ENCODE measurements around the gene IFITM10. TPM values are rescaled to one million over a fixed set of nuclear protein-coding genes. Genes with fewer than 3 reads are reported as not detected.

IFITM10 gene
- polyA plus RNA-seq, 3 donors, result 0.11 to 0.28 (median 0.23) TPM

DNA sequence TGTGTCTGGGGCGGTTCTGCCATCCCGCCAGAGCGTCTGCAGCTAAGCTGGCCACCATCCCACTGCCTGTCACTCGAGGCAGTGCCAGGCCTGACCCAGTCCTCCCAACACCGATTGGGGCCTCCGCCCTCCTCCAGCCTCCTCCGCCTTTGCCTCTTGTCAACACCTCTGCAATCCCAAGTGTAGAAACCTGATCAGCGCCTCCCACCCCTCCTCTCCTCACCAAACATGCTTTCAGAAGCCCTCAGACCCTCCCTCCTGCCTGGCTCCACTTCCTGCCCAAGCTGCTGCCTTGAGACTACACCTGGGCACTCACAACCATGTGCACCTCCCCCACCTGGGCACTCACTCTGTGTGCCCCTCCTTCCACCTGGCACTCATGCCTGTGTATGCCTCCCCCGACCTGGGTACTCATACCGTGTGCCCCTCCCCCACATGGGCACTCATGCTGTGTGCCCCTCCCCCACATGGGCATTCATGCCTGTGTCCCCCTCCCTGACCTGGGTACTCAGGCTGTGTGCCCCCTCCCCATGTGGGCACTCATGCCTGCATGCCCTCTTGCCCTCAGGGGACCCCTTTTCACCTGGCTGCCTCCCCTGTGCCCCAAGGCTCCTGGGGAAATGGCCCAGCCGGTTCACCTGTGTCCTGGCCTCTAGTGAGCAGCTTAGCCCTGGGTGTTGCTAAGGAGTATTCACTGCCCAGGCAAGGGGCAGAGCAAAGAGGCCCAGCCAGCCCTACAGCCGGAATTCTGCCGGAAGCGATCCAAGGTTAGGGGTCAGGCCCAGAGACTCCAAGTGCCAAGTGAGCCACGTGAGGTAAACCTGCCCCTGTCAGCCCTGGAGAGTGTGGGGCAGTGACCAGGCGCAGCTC, 5.5 kb upstream of the IFITM10 start:
- peak in 3 of 11 donors; percentile 34 to 67 (median 45) for DNase-seq (ENCODE audit: extremely low read depth in 1 of 11, low read depth in 9 of 11, low spot score in 4 of 11)

DNA sequence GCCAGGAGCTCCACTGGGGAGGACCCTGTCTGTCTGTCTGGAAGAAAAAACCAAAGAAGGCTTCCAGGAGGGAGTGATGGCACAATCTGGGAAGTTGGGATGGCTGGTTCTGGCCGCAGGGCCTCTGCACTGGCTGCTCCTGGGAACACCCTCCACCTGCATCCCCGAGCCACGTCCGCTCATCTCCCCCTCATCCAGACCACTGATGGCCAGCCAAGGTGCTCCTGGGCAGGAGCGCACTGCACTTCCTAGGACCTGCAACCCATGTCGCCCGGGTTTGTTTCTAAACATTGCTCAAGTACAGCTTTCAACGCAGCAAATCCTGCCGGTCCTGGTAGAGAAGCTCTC, 4.9 kb upstream of the IFITM10 start:
- DNase-seq (ENCODE audit: extremely low read depth in 1 of 11, low read depth in 9 of 11, low spot score in 4 of 11), result no peak

- no peak for DNase-seq (ENCODE audit: extremely low read depth in 1 of 11, low read depth in 9 of 11, low spot score in 4 of 11)
Observed at GRCh38 chr11:1754376-1755150, 4.2 kb upstream of the IFITM10 start.

DNA sequence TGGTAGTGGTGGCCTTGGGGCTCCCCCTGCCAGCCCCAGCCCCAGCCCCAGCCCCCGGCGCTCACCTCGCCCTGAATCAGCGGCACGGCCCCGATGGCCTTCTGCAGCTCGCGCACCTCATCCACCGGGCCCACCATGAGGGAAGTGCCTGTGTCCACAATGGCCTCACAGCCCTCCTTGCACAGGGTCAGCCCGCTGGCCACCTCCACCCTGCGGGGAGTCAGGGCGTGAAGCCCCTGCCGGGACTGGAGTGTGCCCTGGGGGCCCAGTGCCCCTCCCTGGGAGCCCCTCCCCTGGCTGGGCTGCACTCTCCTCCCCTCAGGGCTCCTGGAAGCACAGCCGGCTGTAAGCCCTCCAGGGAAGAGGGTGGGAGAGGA, 3.5 kb upstream of the IFITM10 start:
- DNase-seq (ENCODE audit: extremely low read depth in 1 of 11, low read depth in 9 of 11, low spot score in 4 of 11), result no peak

DNA sequence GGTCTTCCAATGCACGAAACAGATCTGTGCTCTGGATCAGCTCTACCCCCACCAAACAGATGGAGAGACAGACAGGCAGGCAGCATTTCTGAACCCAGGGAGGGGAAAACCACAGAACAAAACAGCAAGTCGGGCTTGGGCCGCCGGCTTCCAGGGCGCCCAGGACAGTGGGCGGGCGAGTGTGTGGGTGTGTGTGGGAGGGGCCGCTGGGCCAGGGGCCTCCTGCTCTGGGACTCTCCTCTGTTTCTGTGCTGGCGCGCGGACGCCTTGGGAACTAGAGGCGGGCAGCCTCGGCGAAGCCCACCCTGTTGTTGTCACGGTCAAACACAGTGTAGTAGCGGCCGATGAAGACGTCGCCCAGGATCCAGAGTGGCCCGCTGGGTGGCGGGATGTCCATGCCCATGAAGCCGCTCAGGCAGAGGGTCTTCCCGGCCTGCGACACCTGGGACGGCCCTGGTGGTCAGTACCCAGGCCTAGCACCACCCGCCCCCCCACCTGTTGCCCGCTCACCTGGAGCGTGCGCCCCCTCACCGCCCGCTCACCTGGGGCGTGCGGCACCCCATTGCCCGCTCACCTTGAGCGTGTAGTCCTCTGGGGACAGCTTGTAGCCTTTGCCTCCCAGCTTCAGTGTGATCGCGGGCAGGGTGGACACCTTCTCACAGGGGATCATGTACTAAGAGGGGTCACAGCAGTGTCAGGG, 3.0 kb upstream of the IFITM10 start:
- DNase-seq (ENCODE audit: extremely low read depth in 1 of 11, low read depth in 9 of 11, low spot score in 4 of 11), result no peak

DNA sequence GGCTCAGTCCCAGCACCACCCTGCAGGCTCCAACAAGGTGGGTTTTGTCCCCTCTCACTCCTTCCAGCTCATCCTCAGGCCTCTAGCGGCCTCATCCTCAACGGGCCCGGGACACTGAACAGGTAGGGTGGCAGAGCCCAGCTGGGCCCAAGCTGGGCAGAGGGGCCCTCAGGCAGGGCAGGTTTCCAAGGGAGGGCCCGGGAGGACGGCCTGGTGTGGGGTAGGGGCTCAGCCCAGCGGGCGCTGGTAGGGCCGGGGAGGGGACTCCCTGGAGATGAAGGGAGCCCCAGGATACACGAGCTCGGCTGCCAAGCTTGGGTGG, 2.5 kb upstream of the IFITM10 start:
- DNase-seq (ENCODE audit: extremely low read depth in 1 of 11, low read depth in 9 of 11, low spot score in 4 of 11), result no peak

- no peak for DNase-seq (ENCODE audit: extremely low read depth in 1 of 11, low read depth in 9 of 11, low spot score in 4 of 11)
Observed at GRCh38 chr11:1751999-1752906, 1.9 kb upstream of the IFITM10 start.

- DNase-seq (ENCODE audit: extremely low read depth in 1 of 11, low read depth in 9 of 11, low spot score in 4 of 11), result no peak
Observed at GRCh38 chr11:1751531-1751921, 1.1 kb upstream of the IFITM10 start.

DNA sequence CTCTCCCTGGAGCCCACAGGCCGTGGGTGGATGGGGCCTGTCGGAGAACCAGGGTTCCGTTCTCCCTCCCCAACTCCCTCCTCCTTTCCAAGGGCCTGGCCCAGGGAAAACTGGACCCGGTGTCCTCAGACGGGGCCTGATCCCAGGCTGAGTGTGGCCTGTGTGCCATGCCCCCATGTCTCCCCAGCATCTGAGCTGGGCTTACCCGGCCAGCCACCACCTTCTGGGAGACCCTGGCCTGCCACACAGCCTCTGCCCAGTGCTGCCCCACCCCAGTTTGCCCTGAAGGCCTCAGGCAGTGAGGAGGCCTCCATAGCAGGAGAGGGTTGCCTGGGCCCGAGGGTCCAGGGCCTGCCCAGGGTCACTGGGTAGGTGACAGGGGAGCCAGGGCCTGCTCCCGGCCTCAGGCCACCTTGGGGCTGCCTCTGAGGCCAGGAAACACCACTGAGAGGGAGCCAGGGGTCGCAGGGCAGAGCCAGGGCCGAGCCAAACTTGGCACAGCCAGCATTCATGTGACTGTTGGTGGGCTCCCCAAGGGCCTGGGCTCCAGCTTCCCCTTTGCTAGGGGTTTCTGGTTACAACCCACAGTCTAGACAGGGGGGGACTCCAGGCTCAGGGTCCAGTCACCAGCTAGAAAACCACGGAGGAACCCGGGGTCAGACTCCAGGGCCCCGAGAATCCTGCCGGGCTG, 590 bp upstream of the IFITM10 start:
- DNase-seq (ENCODE audit: extremely low read depth in 1 of 11, low read depth in 9 of 11, low spot score in 4 of 11), result no peak

- DNase-seq (ENCODE audit: extremely low read depth in 1 of 11, low read depth in 9 of 11, low spot score in 4 of 11), result no peak
Observed at GRCh38 chr11:1749395-1750351, 722 bp downstream of the IFITM10 start.

DNA sequence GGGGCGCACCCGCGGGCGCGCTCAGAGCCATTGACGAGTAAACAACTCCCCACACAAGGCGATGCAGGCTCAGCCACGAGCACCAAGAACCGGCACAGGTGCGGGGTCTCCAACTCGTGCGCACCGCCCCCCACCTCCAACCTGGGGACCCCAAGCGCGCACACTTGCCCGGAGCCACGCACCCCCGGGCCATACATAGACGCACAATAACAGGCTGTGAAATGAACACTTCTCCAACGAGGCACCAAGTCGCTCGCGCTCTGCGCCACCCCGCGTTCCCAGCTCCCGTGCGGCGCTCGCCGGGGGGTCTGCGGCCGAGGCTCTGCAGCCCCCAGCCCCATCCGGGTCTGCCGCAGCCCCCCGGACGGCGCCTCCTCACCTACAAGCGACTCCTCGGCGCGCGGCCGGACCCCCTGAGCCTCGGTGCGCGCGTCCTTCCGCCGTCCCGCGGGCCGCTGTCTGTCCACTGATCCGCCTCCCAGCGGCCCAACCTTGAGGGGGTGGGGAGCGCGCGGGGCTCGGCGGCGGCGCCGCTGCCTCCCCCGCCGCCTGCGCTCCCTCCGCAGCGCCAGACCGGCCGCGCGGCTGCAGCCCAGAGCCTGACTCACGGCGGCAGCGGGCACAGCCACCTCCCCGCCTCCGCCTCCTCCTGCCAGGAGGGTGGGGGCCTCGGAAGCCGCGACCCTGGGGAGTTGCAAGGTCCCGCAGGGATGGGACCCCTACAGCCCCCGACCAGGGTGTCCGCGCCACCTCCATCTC, 1.6 kb downstream of the IFITM10 start:
- DNase-seq (ENCODE audit: extremely low read depth in 1 of 11, low read depth in 9 of 11, low spot score in 4 of 11), result no peak

GRCh38 chr11:1747753-1748635, 2.4 kb downstream of the IFITM10 start:
- DNase-seq (ENCODE audit: extremely low read depth in 1 of 11, low read depth in 9 of 11, low spot score in 4 of 11), result no peak

- DNase-seq (ENCODE audit: extremely low read depth in 1 of 11, low read depth in 9 of 11, low spot score in 4 of 11), result no peak
Observed at GRCh38 chr11:1746956-1747752, 3.2 kb downstream of the IFITM10 start.

- no peak for DNase-seq (ENCODE audit: extremely low read depth in 1 of 11, low read depth in 9 of 11, low spot score in 4 of 11)
Observed at GRCh38 chr11:1746511-1746931, 3.9 kb downstream of the IFITM10 start.

DNA sequence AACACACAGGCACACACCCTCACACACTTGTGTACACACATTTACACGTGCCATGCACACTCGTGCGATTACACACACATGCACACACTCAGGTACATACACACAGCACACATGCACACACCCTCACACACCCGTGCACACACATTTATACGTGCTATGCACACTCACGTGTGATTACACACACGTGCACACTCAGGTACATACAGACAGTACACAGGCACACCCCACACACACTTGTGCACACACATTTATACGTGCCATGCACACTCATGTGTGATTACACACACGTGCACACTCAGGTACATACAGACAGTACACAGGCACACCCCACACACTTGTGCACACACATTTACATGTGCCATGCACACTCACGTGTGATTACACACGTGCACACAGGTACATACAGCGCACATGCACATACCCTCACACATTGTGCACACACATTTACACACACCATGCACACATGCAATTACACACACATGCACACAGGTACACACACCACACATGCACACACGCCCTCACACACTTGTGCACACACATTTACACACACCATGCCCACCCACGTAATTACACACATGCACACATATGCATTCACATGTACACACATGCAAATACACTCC, 4.6 kb downstream of the IFITM10 start:
- DNase-seq (ENCODE audit: extremely low read depth in 1 of 11, low read depth in 9 of 11, low spot score in 4 of 11), result no peak

Measured in renal cortex interstitium (tissue), 11 donors.